Endodermal cell (in vitro differentiated cells): ENCODE data around the gene PCBP1. TPM values are rescaled to one million over a fixed set of nuclear protein-coding genes. Genes with fewer than 3 reads are reported as not detected.
"Not testable (repeated sequence)": the region's sequence is repeated elsewhere in the genome, so short reads cannot be mapped to it uniquely, and the experiment has no call there.

Experiments
- DNase-seq: peaks from one replicate; pipeline ENCODE4 v3.0.0-alpha.2; 2017
- H3K27ac ChIP-seq: 2 replicates; pipeline ENCODE4 v1.5.1; 2013; ENCODE audit warnings: mild to moderate bottlenecking, low read depth, low read length, moderate library complexity
- H3K27me3 ChIP-seq: 2 replicates; pipeline ENCODE4 v1.6.1; 2013; ENCODE audit warnings: mild to moderate bottlenecking, low read length, moderate library complexity; ENCODE audit not compliant: insufficient read depth, control insufficient read depth, poor library complexity, severe bottlenecking
- H3K36me3 ChIP-seq: 2 replicates; pipeline ENCODE4 v1.7.0; 2013; ENCODE audit warnings: mild to moderate bottlenecking, low read length, moderate library complexity; ENCODE audit not compliant: control insufficient read depth, insufficient read depth
- H3K4me1 ChIP-seq: one replicate; pipeline ENCODE4 v1.7.0; 2013; ENCODE audit warnings: low read length; ENCODE audit not compliant: control insufficient read depth, insufficient read depth
- H3K4me3 ChIP-seq: 2 replicates; pipeline ENCODE4 v1.5.1; 2013; ENCODE audit warnings: mild to moderate bottlenecking, low read length, moderate library complexity
- H3K9ac ChIP-seq: 2 replicates; pipeline ENCODE4 v1.6.1; 2013; ENCODE audit warnings: mild to moderate bottlenecking, low read length, moderate library complexity; ENCODE audit not compliant: poor library complexity, severe bottlenecking; ENCODE audit errors: extremely low read depth
- H3K9me3 ChIP-seq: 2 replicates; pipeline ENCODE4 v1.6.1; 2013; ENCODE audit warnings: mild to moderate bottlenecking, low read length, moderate library complexity; ENCODE audit not compliant: control insufficient read depth
- H3K27ac Mint-ChIP-seq: 2 replicates; pipeline ENCODE4 v1.8.0; 2020; ENCODE audit warnings: mixed read lengths
- H3K27me3 Mint-ChIP-seq: 2 replicates; pipeline ENCODE4 v1.8.0; 2021; ENCODE audit warnings: mild to moderate bottlenecking, mixed read lengths; ENCODE audit not compliant: insufficient read depth
- H3K36me3 Mint-ChIP-seq: 2 replicates; pipeline ENCODE4 v1.8.0; 2020; ENCODE audit warnings: low read depth, mixed read lengths
- H3K4me1 Mint-ChIP-seq: 2 replicates; pipeline ENCODE4 v1.8.0; 2020; ENCODE audit warnings: mixed read lengths
- H3K4me3 Mint-ChIP-seq: 2 replicates; pipeline ENCODE4 v1.8.0; 2020; ENCODE audit warnings: mild to moderate bottlenecking, moderate library complexity, mixed read lengths
- H3K9me3 Mint-ChIP-seq: 2 replicates; pipeline ENCODE4 v1.8.0; 2020; ENCODE audit warnings: mild to moderate bottlenecking, mixed read lengths
- CTCF ChIP-seq: fragments of 200-600 bp; sonication (generic); conservative IDR thresholded peaks from 2 replicates; pipeline ENCODE4 v1.5.0; 2021; ENCODE audit warnings: antibody characterized with exemption, mild to moderate bottlenecking
- WGBS, 2 experiments: methylation state at CpG; one replicate each; pipeline versions ENCODE4 v1.1.5 to v1.1.7; 2013; ENCODE audit warnings: missing lambda C conversion rate in 2 of 2, mixed read lengths in 1 of 2; ENCODE audit not compliant: insufficient coverage in 1 of 2, insufficient read length in 1 of 2; 5-methylcytosine and 5-hydroxymethylcytosine counted together
- total RNA-seq, 2 donors: library from RNA; stranded (reverse); fragmentation: NEBNext Ultra II Directional in 1 of 2; extraction: Animal tissue kit (Norgen Biotek cat#: 25700) in 1 of 2; gene quantifications; 2 replicates in 1 of 2; 3 replicates in 1 of 2; pipeline ENCODE4 v1.2.1, GENCODE V29; 2021

PCBP1 gene
- total RNA-seq, 2 donors from 2014 or later = 344 to 357 TPM

- peaks cover 30% of the 10 kb centered on the region for H3K4me1 Mint-ChIP-seq
- H3K27ac ChIP-seq = no peak overlapping the region
Observed at GRCh38 chr2:70103531-70104061, 16.3 kb downstream of the PCBP1 start.

GRCh38 chr2:70104231-70105111, 17.2 kb downstream of the PCBP1 start:
- peaks cover 3% of the 10 kb centered on the region for H3K36me3 Mint-ChIP-seq
- H3K4me1 Mint-ChIP-seq = peaks cover 35% of the 10 kb centered on the region
- peaks cover 3% of the 10 kb centered on the region for H3K9me3 Mint-ChIP-seq
- TF ChIP-seq CTCF = no peak
- H3K4me3 Mint-ChIP-seq = no peak overlapping the region
- Histone ChIP-seq H3K9me3 (no peaks in the 10 kb centered on the region), H3K4me3 (no peak overlapping the region), H3K27me3 (no peaks in the 10 kb centered on the region), H3K36me3 (no peaks in the 10 kb centered on the region), H3K9ac (no peak overlapping the region), H3K27ac (no peak overlapping the region), H3K4me1 (peaks cover 10% of the 10 kb centered on the region)
- peak overlapping the region; percentile 49 for H3K27ac Mint-ChIP-seq
- whole genome bisulfite sequencing, 2 experiments = 65 to 66% methylated on average over 6 to 11 of the region's 11 CpGs
- no peaks in the 10 kb centered on the region for H3K27me3 Mint-ChIP-seq
- DNase-seq = peak; percentile 76

More at GRCh38 chr2:70103531-70104061, 16.3 kb downstream of the PCBP1 start:
- Histone ChIP-seq H3K27me3 (no peaks in the 10 kb centered on the region), H3K4me1 (peaks cover 6% of the 10 kb centered on the region), H3K36me3 (no peaks in the 10 kb centered on the region), H3K9ac (no peak overlapping the region), H3K9me3 (no peaks in the 10 kb centered on the region), H3K4me3 (no peak overlapping the region)
- Mint-ChIP-seq H3K27me3 (no peaks in the 10 kb centered on the region), H3K27ac (no peak overlapping the region), H3K4me3 (no peak overlapping the region), H3K9me3 (peaks cover 3% of the 10 kb centered on the region), H3K36me3 (peaks cover 3% of the 10 kb centered on the region)
- DNase-seq = no peak
- WGBS, 2 experiments = 92% methylated on average over 5 of the region's 5 CpGs
- peak; percentile 23 for TF ChIP-seq CTCF

- H3K36me3 Mint-ChIP-seq, H3K36me3 ChIP-seq, DNase-seq, H3K27me3 Mint-ChIP-seq, H3K9me3 Mint-ChIP-seq, H3K27ac Mint-ChIP-seq, H3K4me3 ChIP-seq, H3K9ac ChIP-seq, H3K4me3 Mint-ChIP-seq, H3K9me3 ChIP-seq, H3K27ac ChIP-seq, H3K27me3 ChIP-seq: not testable (repeated sequence)
- 89 to 98% methylated on average over 7 to 8 of the region's 8 CpGs for WGBS, 2 experiments
- H3K4me1 ChIP-seq = peaks cover 10% of the 10 kb centered on the region
- peaks cover 37% of the 10 kb centered on the region for H3K4me1 Mint-ChIP-seq
Observed at GRCh38 chr2:70106138-70106537, 18.9 kb downstream of the PCBP1 start.

GRCh38 chr2:70110397-70110796, 23.1 kb downstream of the PCBP1 start:
- H3K4me3 Mint-ChIP-seq, H3K36me3 ChIP-seq, H3K27me3 Mint-ChIP-seq, H3K9me3 Mint-ChIP-seq, H3K9me3 ChIP-seq, H3K27ac Mint-ChIP-seq, H3K9ac ChIP-seq, H3K27ac ChIP-seq, H3K27me3 ChIP-seq, H3K4me3 ChIP-seq, DNase-seq, H3K36me3 Mint-ChIP-seq: not testable (repeated sequence)
- H3K4me1 ChIP-seq = peaks cover 20% of the 10 kb centered on the region
- H3K4me1 Mint-ChIP-seq = peaks cover 34% of the 10 kb centered on the region
- 95% methylated on average over 4 of the region's 5 CpGs; no CpG with 5 or more reads in 1 of the 2 experiments for WGBS, 2 experiments
